ENCODE data around the gene APRT. TPM values are rescaled to one million over a fixed set of nuclear protein-coding genes. Genes with fewer than 3 reads are reported as not detected.

Gene APRT
- total RNA-seq, 1 donor from 2014 or later = 116 TPM

DNA sequence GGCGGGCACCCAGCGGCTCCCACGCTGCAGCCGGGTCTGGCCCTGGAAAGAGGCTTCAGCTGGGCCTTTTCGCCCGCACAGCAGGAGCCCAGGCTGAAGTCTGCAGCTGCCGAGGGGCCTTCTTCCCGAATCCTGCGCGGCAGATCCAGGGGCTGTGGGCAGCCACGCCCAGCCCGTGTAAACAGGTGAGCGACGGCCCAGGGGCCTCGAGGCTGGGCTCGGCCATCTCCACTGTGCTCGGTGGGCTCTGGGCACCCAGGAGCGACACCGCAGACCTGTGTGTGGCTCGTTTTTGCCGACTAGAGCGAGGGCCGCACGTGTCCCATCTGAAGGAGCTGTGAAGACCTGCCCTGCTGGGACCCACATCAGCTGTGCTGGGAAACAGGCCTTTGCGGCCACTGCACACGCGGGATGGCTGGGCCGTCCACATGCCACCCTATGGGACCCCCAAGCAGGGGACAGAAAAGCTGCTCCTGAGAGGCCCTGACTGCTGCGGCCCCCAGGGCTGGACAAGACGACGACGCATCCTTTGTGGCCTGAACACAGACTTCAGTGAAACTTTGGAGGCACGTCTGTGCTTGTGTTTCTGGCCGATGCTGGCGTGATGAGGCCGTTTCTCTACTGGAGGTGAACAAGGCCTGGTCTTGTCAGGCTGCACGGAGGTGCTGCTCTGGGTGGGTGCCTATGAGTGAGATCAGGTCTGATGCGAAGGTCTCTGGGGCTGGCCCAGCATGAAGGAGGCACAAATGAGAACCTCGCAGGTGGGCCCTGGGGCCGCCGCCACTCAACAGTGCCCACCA is 5.2 kb upstream of the APRT start:
- TF ChIP-seq, protein P1, sequence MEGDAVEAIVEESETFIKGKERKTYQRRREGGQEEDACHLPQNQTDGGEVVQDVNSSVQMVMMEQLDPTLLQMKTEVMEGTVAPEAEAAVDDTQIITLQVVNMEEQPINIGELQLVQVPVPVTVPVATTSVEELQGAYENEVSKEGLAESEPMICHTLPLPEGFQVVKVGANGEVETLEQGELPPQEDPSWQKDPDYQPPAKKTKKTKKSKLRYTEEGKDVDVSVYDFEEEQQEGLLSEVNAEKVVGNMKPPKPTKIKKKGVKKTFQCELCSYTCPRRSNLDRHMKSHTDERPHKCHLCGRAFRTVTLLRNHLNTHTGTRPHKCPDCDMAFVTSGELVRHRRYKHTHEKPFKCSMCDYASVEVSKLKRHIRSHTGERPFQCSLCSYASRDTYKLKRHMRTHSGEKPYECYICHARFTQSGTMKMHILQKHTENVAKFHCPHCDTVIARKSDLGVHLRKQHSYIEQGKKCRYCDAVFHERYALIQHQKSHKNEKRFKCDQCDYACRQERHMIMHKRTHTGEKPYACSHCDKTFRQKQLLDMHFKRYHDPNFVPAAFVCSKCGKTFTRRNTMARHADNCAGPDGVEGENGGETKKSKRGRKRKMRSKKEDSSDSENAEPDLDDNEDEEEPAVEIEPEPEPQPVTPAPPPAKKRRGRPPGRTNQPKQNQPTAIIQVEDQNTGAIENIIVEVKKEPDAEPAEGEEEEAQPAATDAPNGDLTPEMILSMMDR (conservative IDR thresholded peaks at IDR 0.05) = no peak
- Mint-ChIP-seq H3K4me1 (peaks cover 7% of the 10 kb centered on the region), H3K36me3 (ENCODE audit: low read depth) (no peaks in the 10 kb centered on the region), H3K27ac (ENCODE audit: unreplicated experiment) (no peak overlapping the region), H3K9me3 (no peaks in the 10 kb centered on the region), H3K27me3 (ENCODE audit: low read depth) (peaks cover 4% of the 10 kb centered on the region), H3K4me3 (no peak overlapping the region)
- DNase-seq (ENCODE audit: low read depth, low spot score) = no peak

DNA sequence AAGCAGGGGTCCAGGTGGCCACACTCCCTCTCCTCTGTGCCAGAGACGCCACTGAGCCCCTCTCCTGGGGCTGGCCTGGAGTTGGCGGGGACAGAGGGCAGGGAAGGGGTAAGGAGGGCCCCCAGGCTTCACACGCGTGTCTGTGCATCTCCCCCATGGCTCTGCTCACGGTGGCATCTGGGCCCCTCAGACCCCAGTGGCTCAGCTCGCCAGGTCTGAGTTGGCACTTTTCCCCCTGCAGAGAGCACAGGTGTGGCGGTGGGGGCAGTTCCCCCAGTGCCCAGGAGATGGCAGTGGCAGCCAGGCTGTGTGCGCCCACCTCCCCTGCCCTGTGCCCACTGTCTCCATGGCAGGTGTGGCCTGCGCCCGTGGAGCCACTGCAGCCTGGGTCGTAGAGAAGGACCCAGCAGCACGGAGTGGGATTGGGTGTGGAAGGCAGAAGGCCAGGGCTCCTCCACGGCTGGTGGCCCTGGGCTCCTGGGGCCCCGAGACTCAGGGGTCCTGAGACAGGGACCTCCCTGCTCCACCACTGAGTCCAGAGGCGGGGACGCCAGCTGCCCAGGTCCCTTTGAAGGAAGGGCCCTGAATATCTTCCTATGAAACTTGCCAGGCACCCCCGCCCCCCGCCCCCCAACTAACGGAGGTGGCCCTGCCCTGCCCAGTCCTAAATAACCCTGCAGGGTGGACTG is 4.3 kb upstream of the APRT start:
- peaks cover 9% of the 10 kb centered on the region for H3K4me1 Mint-ChIP-seq
- H3K36me3 Mint-ChIP-seq (ENCODE audit: low read depth) = no peaks in the 10 kb centered on the region
- H3K27ac Mint-ChIP-seq (ENCODE audit: unreplicated experiment) = no peak overlapping the region
- TF ChIP-seq, protein P1 (conservative IDR thresholded peaks at IDR 0.05) = peak; percentile 72
- DNase-seq (ENCODE audit: low read depth, low spot score) = no peak
- H3K9me3 Mint-ChIP-seq = no peaks in the 10 kb centered on the region
- H3K4me3 Mint-ChIP-seq = no peak overlapping the region
- peaks cover 4% of the 10 kb centered on the region for H3K27me3 Mint-ChIP-seq (ENCODE audit: low read depth)

DNA sequence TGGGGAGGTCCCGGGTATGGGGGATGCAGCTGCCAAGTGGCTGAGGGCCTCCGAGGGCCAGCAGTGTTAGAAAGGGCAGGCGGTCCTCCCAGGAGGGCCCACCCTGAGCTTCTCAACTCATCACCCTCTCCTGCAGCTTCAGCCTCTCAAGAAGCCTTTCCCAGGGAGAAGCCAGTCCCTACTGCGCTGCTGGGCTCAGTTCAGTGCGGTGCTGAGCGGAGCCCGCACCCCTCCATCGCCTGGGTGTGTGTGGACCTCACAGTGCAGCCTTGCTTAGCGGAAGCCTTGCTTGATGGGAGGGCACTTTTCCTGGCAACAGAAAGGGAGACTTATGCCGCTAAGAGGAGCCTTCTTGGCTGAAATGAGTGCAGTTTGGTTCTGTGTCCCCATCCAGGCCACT is 3.5 kb upstream of the APRT start:
- Mint-ChIP-seq H3K4me1 (peaks cover 17% of the 10 kb centered on the region), H3K36me3 (ENCODE audit: low read depth) (no peaks in the 10 kb centered on the region), H3K4me3 (peak overlapping the region; percentile 34), H3K27ac (ENCODE audit: unreplicated experiment) (no peak overlapping the region), H3K9me3 (no peaks in the 10 kb centered on the region), H3K27me3 (ENCODE audit: low read depth) (peaks cover 6% of the 10 kb centered on the region)
- TF ChIP-seq, protein P1 (conservative IDR thresholded peaks at IDR 0.05) = no peak
- no peak for DNase-seq (ENCODE audit: low read depth, low spot score)

DNA sequence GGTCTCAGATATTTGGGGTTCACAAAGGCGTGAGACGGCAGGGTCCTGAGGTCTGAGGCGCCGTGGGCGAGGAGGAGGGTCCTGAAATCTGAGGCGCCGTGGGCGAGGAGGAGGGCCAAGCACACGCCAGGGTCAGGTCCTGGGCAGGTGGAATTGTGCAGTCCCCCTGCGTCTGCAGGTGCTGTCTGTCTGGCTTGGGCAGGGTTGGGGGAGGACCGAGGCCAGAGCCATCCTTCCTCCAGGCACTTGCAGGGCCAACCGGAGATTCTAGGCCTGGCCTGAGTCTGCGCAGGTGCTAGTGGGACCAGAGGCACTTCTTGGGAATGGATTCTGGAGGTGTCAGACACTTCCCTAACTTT is 2.4 kb upstream of the APRT start:
- no peak for DNase-seq (ENCODE audit: low read depth, low spot score)
- TF ChIP-seq, protein P1 (conservative IDR thresholded peaks at IDR 0.05) = no peak
- Mint-ChIP-seq H3K27me3 (ENCODE audit: low read depth) (peaks cover 11% of the 10 kb centered on the region), H3K9me3 (no peaks in the 10 kb centered on the region), H3K4me1 (peaks cover 23% of the 10 kb centered on the region), H3K36me3 (ENCODE audit: low read depth) (no peaks in the 10 kb centered on the region), H3K4me3 (peak overlapping the region; percentile 70), H3K27ac (ENCODE audit: unreplicated experiment) (no peak overlapping the region)

DNA sequence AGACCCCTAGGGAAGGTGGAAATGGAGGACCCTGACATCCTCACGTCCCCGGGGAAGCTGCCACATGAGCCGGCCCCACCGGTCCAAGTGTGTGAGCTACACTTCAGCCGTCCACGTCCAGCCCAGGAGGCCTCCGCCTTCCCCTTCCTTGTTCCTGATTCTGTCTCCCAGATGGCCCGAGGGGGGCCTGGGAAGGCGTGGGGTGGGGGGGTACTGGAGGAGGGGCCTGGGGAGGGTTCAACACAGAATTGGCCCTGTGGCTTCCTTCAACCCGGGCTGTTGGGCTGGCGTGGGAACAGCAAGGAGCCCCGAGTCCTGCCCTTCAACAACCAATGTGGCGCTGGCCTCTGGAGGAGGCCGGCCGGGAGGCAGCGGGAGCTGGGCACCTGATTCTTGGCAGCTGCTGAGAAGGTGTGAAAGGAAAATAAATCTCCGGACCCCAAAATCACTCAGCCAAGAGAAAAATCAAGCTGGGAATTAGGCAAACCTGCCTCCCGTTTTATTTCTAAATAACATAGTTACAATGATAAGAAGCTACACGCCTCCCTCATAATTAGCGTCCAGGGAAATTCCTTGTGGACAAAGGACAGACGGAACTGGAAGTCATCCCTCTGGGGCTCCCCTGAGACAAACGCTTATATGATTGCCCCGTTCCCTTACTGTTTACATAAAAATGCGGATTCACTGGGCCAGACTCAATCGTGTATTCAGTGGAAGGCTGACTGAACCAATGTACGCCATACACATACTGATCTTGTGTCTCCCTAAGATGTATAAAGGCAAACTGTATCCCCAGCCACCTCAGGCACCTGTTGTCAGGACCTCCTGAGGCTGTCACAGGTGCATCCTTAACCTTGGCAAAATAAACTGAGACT is 1.8 kb upstream of the APRT start:
- Mint-ChIP-seq H3K36me3 (ENCODE audit: low read depth) (no peaks in the 10 kb centered on the region), H3K4me1 (peaks cover 26% of the 10 kb centered on the region), H3K27me3 (ENCODE audit: low read depth) (peaks cover 14% of the 10 kb centered on the region), H3K9me3 (no peaks in the 10 kb centered on the region), H3K4me3 (peak overlapping the region; percentile 70), H3K27ac (ENCODE audit: unreplicated experiment) (no peak overlapping the region)
- TF ChIP-seq, protein P1 (conservative IDR thresholded peaks at IDR 0.05) = no peak
- no peak for DNase-seq (ENCODE audit: low read depth, low spot score)

Measured in neural crest cell (in vitro differentiated cells).